ENCODE data around the gene NEURL2.
A peak's percentile ranks its signal among the peaks of the same experiment; 100 is the strongest.
"Not testable (repeated sequence)": the region's sequence is repeated elsewhere in the genome, so short reads cannot be mapped to it uniquely, and the experiment has no call there.

NEURL2 gene

GRCh38 chr20:45897692-45898091 is 6.7 kb upstream of the NEURL2 start:
- no peak for DNase-seq

- DNase-seq, result no peak
These were observed 6.3 kb upstream of the NEURL2 start for GRCh38 chr20:45897289-45897688.

GRCh38 chr20:45896641-45897161 is 5.7 kb upstream of the NEURL2 start:
- no peak for DNase-seq

- no peak for DNase-seq
These were observed 3.8 kb upstream of the NEURL2 start for GRCh38 chr20:45894797-45895196.

GRCh38 chr20:45893831-45894230 is 2.8 kb upstream of the NEURL2 start:
- DNase-seq, result no peak

GRCh38 chr20:45892828-45893500 is 2.0 kb upstream of the NEURL2 start:
- DNase-seq, result no peak

- DNase-seq, result no peak
These were observed 1.2 kb upstream of the NEURL2 start for GRCh38 chr20:45892049-45892825.

GRCh38 chr20:45890077-45890984 is 677 bp downstream of the NEURL2 start:
- DNase-seq, result no peak

GRCh38 chr20:45888681-45889080 is 2.3 kb downstream of the NEURL2 start:
- DNase-seq, result no peak

GRCh38 chr20:45887346-45887715 is 3.7 kb downstream of the NEURL2 start, which contains the start of gene SPATA25:
Gene SPATA25 (minus strand): TSS chr20:45887622. CDS start chr20:45887590, 32 bp downstream.
- DNase-seq, result no peak

GRCh38 chr20:45886590-45887345 is 4.2 kb downstream of the NEURL2 start:
- DNase-seq, result no peak

- no peak for DNase-seq
These were observed 7.9 kb downstream of the NEURL2 start for GRCh38 chr20:45883100-45883469.

GRCh38 chr20:45882469-45883099 is 8.4 kb downstream of the NEURL2 start:
- no peak for DNase-seq

- peak; percentile 97 for DNase-seq
These were observed 9.8 kb downstream of the NEURL2 start, which contains the start of gene ZSWIM1 for GRCh38 chr20:45880988-45881788. Gene ZSWIM1 (plus strand): TSS chr20:45881227. CDS start chr20:45882593, 1,366 bp downstream.

- no peak for DNase-seq
These were observed 12.8 kb downstream of the NEURL2 start for GRCh38 chr20:45878076-45878761.

GRCh38 chr20:45874576-45874975 is 16.4 kb downstream of the NEURL2 start:
- no peak for DNase-seq

- DNase-seq, result not testable (repeated sequence)
These were observed 16.9 kb downstream of the NEURL2 start for GRCh38 chr20:45874104-45874481.

- DNase-seq, result no peak
These were observed 17.5 kb downstream of the NEURL2 start for GRCh38 chr20:45873409-45874103.

GRCh38 chr20:45872626-45873025 is 18.4 kb downstream of the NEURL2 start:
- DNase-seq, result no peak

- DNase-seq, result no peak
These were observed 23.2 kb downstream of the NEURL2 start for GRCh38 chr20:45867819-45868176.

Data from activated effector memory CD4-positive, alpha-beta T cell treated with Interleukin-2 at 50 U/mL for 16 hours (primary cell).